Measurements from ENCODE around the gene STH. TPM values are rescaled to one million over a fixed set of nuclear protein-coding genes. Genes with fewer than 3 reads are reported as not detected.

The STH gene
- total and polyA plus RNA-seq, 2 donors (not counting 1 experiment from before 2014, with no cell fraction given), result not detected

DNA sequence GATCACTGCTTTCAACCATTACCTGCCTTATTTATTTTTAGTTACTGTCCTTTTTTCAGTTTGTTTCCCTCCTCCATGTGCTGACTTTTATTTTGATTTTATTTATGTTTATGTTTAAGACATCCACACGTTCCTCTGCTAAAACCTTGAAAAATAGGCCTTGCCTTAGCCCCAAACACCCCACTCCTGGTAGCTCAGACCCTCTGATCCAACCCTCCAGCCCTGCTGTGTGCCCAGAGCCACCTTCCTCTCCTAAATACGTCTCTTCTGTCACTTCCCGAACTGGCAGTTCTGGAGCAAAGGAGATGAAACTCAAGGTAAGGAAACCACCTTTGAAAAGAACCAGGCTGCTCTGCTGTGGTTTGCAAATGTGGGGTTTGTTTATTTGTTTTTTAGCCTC, 9.3 kb upstream of the STH start:
- Histone ChIP-seq H3K4me3 (replicated peaks in 1 of 4; ENCODE audit: control extremely low read depth in 1 of 4, insufficient read depth in 1 of 4, low read depth in 3 of 4, low read length in 4 of 4) (no peak overlapping the region), H3K9me3 (ENCODE audit: control insufficient read depth, insufficient read depth, low read depth, low read length) (no peaks in the 10 kb centered on the region), H2AFZ (ENCODE audit: low read length) (no peak overlapping the region), H3K9ac (ENCODE audit: insufficient read depth, low read length) (no peak overlapping the region), H3K4me1 (ENCODE audit: control insufficient read depth, extremely low read depth, insufficient read depth, low read length) (no peaks in the 10 kb centered on the region), H3K27ac (ENCODE audit: insufficient read depth, low read length) (no peak overlapping the region), H3K27me3 (ENCODE audit: control insufficient read depth, insufficient read depth, low read length) (no peaks in the 10 kb centered on the region), H3K4me2 (ENCODE audit: extremely low read depth, insufficient read depth, low read length) (no peak overlapping the region), H3K79me2 (ENCODE audit: control insufficient read depth, insufficient read depth, low read length) (no peaks in the 10 kb centered on the region), H3K36me3 (ENCODE audit: control insufficient read depth, insufficient read depth, low read length) (no peaks in the 10 kb centered on the region), H4K20me1 (ENCODE audit: control insufficient read depth, extremely low read depth, insufficient read depth, low read length) (no peaks in the 10 kb centered on the region)
- TF ChIP-seq, protein P1, sequence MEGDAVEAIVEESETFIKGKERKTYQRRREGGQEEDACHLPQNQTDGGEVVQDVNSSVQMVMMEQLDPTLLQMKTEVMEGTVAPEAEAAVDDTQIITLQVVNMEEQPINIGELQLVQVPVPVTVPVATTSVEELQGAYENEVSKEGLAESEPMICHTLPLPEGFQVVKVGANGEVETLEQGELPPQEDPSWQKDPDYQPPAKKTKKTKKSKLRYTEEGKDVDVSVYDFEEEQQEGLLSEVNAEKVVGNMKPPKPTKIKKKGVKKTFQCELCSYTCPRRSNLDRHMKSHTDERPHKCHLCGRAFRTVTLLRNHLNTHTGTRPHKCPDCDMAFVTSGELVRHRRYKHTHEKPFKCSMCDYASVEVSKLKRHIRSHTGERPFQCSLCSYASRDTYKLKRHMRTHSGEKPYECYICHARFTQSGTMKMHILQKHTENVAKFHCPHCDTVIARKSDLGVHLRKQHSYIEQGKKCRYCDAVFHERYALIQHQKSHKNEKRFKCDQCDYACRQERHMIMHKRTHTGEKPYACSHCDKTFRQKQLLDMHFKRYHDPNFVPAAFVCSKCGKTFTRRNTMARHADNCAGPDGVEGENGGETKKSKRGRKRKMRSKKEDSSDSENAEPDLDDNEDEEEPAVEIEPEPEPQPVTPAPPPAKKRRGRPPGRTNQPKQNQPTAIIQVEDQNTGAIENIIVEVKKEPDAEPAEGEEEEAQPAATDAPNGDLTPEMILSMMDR (conservative IDR thresholded peaks at IDR 0.05 in 1 of 2, IDR thresholded peaks at IDR 0.05 in 1 of 2; ENCODE audit: low read depth in 1 of 2, low read length in 2 of 2), result no peak
- no peak for TF ChIP-seq EZH2 (IDR thresholded peaks at IDR 0.05; ENCODE audit: low read length, missing control alignments)
- no peak for DNase-seq (ENCODE audit: low read depth in 2 of 2)

DNA sequence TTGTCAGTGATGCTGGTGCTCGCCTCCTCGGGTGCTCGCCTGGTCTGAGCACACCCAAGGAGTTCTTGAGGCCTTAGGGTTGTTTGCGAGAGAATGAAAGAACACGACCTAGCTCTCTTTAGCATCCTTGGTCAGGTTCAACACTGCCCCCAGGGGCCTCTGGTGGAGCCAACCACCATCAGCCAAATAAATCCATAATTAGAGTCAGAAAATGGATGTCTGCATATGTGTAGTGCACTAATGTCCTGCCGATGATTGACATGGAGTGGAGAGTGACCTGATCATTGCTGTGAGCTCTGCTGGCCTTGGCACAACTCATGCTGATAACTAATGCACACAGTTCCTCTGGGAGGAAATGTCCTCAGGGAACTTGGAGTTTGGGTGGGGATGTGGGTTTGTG, 8.2 kb upstream of the STH start:
- Histone ChIP-seq H3K36me3 (ENCODE audit: control insufficient read depth, insufficient read depth, low read length) (no peaks in the 10 kb centered on the region), H3K9ac (ENCODE audit: insufficient read depth, low read length) (no peak overlapping the region), H3K9me3 (ENCODE audit: control insufficient read depth, insufficient read depth, low read depth, low read length) (no peaks in the 10 kb centered on the region), H4K20me1 (ENCODE audit: control insufficient read depth, extremely low read depth, insufficient read depth, low read length) (no peaks in the 10 kb centered on the region), H3K27ac (ENCODE audit: insufficient read depth, low read length) (no peak overlapping the region), H3K4me2 (ENCODE audit: extremely low read depth, insufficient read depth, low read length) (no peak overlapping the region), H2AFZ (ENCODE audit: low read length) (no peak overlapping the region), H3K4me1 (ENCODE audit: control insufficient read depth, extremely low read depth, insufficient read depth, low read length) (no peaks in the 10 kb centered on the region), H3K79me2 (ENCODE audit: control insufficient read depth, insufficient read depth, low read length) (no peaks in the 10 kb centered on the region), H3K4me3 (replicated peaks in 1 of 4; ENCODE audit: control extremely low read depth in 1 of 4, insufficient read depth in 1 of 4, low read depth in 3 of 4, low read length in 4 of 4) (no peak overlapping the region), H3K27me3 (ENCODE audit: control insufficient read depth, insufficient read depth, low read length) (no peaks in the 10 kb centered on the region)
- DNase-seq (ENCODE audit: low read depth in 2 of 2), result no peak
- TF ChIP-seq EZH2 (IDR thresholded peaks at IDR 0.05; ENCODE audit: low read length, missing control alignments), result no peak
- TF ChIP-seq, protein P1 (conservative IDR thresholded peaks at IDR 0.05 in 1 of 2, IDR thresholded peaks at IDR 0.05 in 1 of 2; ENCODE audit: low read depth in 1 of 2, low read length in 2 of 2), result no peak

DNA sequence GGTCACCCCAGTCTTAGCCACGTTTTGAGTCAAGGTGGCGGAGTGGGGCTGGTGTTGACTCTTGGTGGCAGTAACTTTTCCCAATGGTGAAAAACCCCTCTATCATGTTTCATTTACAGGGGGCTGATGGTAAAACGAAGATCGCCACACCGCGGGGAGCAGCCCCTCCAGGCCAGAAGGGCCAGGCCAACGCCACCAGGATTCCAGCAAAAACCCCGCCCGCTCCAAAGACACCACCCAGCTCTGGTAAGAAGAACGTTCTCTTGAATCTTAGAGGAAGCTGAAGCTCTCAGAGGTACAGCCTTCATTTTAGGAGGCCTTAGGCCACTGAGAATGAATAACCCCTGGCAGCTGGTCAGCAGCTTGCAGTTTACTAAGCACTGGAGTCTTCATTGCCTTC, 7.7 kb upstream of the STH start:
- no peaks in the 10 kb centered on the region for H3K4me1 ChIP-seq (ENCODE audit: control insufficient read depth, extremely low read depth, insufficient read depth, low read length)
- no peaks in the 10 kb centered on the region for H4K20me1 ChIP-seq (ENCODE audit: control insufficient read depth, extremely low read depth, insufficient read depth, low read length)
- H3K27ac ChIP-seq (ENCODE audit: insufficient read depth, low read length), result no peak overlapping the region
- H3K36me3 ChIP-seq (ENCODE audit: control insufficient read depth, insufficient read depth, low read length), result no peaks in the 10 kb centered on the region
- no peaks in the 10 kb centered on the region for H3K79me2 ChIP-seq (ENCODE audit: control insufficient read depth, insufficient read depth, low read length)
- no peak for DNase-seq (ENCODE audit: low read depth in 2 of 2)
- H3K27me3 ChIP-seq (ENCODE audit: control insufficient read depth, insufficient read depth, low read length), result no peaks in the 10 kb centered on the region
- no peaks in the 10 kb centered on the region for H3K9me3 ChIP-seq (ENCODE audit: control insufficient read depth, insufficient read depth, low read depth, low read length)
- H2AFZ ChIP-seq (ENCODE audit: low read length), result no peak overlapping the region
- H3K9ac ChIP-seq (ENCODE audit: insufficient read depth, low read length), result no peak overlapping the region
- no peak overlapping the region for H3K4me3 ChIP-seq (replicated peaks in 1 of 4; ENCODE audit: control extremely low read depth in 1 of 4, insufficient read depth in 1 of 4, low read depth in 3 of 4, low read length in 4 of 4)
- TF ChIP-seq EZH2 (IDR thresholded peaks at IDR 0.05; ENCODE audit: low read length, missing control alignments), result no peak
- TF ChIP-seq, protein P1 (conservative IDR thresholded peaks at IDR 0.05 in 1 of 2, IDR thresholded peaks at IDR 0.05 in 1 of 2; ENCODE audit: low read depth in 1 of 2, low read length in 2 of 2), result no peak
- no peak overlapping the region for H3K4me2 ChIP-seq (ENCODE audit: extremely low read depth, insufficient read depth, low read length)
